ENCODE results near the gene MORN3.

- TF ChIP-seq PRRX2 (CRISPR knock-in tag; IDR thresholded peaks at IDR 0.05) (no peak), RELA (CRISPR knock-in tag; IDR thresholded peaks at IDR 0.05; ENCODE audit: borderline replicate concordance) (no peak), TEAD1 (CRISPR knock-in tag; IDR thresholded peaks at IDR 0.05) (no peak), TEAD4 (CRISPR knock-in tag; IDR thresholded peaks at IDR 0.05) (no peak), USF2 (CRISPR knock-in tag; IDR thresholded peaks at IDR 0.05) (no peak), JUN (CRISPR knock-in tag; IDR thresholded peaks at IDR 0.05) (no peak), ATF1 (CRISPR knock-in tag; IDR thresholded peaks at IDR 0.05) (no peak)
- TF ChIP-seq, protein P1, sequence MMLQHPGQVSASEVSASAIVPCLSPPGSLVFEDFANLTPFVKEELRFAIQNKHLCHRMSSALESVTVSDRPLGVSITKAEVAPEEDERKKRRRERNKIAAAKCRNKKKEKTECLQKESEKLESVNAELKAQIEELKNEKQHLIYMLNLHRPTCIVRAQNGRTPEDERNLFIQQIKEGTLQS (CRISPR knock-in tag; conservative IDR thresholded peaks at IDR 0.05): no peak
These were observed 19.5 kb upstream of the MORN3 start for GRCh38 chr12:121688966-121689365.

Measured in WTC11 (cell line).